PFSK-1 (cell line): ENCODE measurements around the gene CDH6.

Experiments
- POLR2AphosphoS5 ChIP-seq: IDR thresholded peaks from 2 replicates; pipeline ENCODE4 v1.6.1; 2012; ENCODE audit warnings: low read depth, mild to moderate bottlenecking, control low read depth, low read length, moderate library complexity
- SIN3A ChIP-seq: IDR thresholded peaks from 2 replicates; pipeline ENCODE4 v1.6.1; 2012; ENCODE audit warnings: mild to moderate bottlenecking, low read length, moderate library complexity, borderline replicate concordance; ENCODE audit not compliant: insufficient read depth
- TAF1 ChIP-seq: IDR thresholded peaks from 2 replicates; pipeline ENCODE4 v1.6.1; 2012; ENCODE audit warnings: low read length, control low read depth, borderline replicate concordance; ENCODE audit not compliant: insufficient read depth
- TF ChIP-seq, protein P1 (sequence below), 2 experiments: IDR thresholded peaks; 2 replicates each; pipeline versions ENCODE4 v1.6.1 to v1.8.0; 2011 to 2012; ENCODE audit warnings: low read depth in 2 of 2, low read length in 2 of 2, control low read depth in 1 of 2, inconsistent platforms in 1 of 2, mild to moderate bottlenecking in 1 of 2, moderate library complexity in 1 of 2; ENCODE audit not compliant: insufficient read depth in 1 of 2

DNA sequence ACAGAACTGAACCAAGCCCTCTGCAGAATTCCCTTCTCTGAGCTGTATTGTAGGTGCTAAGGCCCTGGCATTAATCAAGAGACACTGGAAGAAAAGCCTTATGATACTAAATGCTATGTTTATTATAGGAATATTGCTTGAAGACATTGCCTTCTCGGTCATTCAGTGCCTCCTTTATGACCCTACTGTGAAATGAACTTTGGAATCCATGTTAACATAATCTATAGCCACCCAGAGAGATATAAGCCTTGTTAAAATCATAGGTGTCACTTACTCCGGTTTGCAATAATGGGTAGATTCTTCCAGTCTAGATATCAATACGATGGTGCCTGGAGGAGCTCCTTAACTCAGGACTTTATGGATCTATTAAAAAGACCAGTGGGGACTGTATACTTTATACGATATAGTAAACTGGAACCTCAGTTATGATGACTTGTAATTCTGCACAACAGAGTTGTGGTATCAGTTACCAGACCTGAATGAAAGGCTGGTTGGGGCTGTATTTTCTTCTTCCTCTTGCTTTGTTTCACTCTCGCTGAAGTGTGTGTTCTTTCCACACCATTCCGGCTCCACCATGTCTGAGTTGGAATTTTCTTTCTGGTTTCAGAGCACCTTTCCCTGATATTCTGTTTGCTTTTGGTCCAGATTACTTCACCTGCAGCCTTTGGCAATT, 183.9 kb downstream of the CDH6 start:
- TF ChIP-seq POLR2AphosphoS5, result no peak
- no peak for TF ChIP-seq TAF1
- TF ChIP-seq, protein P1, sequence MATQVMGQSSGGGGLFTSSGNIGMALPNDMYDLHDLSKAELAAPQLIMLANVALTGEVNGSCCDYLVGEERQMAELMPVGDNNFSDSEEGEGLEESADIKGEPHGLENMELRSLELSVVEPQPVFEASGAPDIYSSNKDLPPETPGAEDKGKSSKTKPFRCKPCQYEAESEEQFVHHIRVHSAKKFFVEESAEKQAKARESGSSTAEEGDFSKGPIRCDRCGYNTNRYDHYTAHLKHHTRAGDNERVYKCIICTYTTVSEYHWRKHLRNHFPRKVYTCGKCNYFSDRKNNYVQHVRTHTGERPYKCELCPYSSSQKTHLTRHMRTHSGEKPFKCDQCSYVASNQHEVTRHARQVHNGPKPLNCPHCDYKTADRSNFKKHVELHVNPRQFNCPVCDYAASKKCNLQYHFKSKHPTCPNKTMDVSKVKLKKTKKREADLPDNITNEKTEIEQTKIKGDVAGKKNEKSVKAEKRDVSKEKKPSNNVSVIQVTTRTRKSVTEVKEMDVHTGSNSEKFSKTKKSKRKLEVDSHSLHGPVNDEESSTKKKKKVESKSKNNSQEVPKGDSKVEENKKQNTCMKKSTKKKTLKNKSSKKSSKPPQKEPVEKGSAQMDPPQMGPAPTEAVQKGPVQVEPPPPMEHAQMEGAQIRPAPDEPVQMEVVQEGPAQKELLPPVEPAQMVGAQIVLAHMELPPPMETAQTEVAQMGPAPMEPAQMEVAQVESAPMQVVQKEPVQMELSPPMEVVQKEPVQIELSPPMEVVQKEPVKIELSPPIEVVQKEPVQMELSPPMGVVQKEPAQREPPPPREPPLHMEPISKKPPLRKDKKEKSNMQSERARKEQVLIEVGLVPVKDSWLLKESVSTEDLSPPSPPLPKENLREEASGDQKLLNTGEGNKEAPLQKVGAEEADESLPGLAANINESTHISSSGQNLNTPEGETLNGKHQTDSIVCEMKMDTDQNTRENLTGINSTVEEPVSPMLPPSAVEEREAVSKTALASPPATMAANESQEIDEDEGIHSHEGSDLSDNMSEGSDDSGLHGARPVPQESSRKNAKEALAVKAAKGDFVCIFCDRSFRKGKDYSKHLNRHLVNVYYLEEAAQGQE (IDR thresholded peaks at IDR 0.05; ENCODE audit: insufficient read depth in 1 of 2, low read depth in 2 of 2, low read length in 2 of 2), result no peak
- TF ChIP-seq SIN3A, result no peak
